T-helper 2 cell treated with Interferon-gamma antibody and Interleukin-4, amounts not matched to agents 100 ng/mL and 5 ng/mL, for 36 hours (primary cell): ENCODE results near the gene CADM4. TPM values are rescaled to one million over a fixed set of nuclear protein-coding genes. Genes with fewer than 3 reads are reported as not detected.
"Not testable (repeated sequence)": the region's sequence is repeated elsewhere in the genome, so short reads cannot be mapped to it uniquely, and the experiment has no call there.

Experiments
- intact Hi-C: fragments of 100-400 bp; cut with micrococcal nuclease; formaldehyde crosslinking; loops from one replicate; pipeline ENCODE4 v1.15.1; 2023
- total RNA-seq: library from RNA; stranded (reverse); gene quantifications from 2 replicates; pipeline ENCODE4 v1.2.3, GENCODE V29; 2022

Gene CADM4
- total RNA-seq, 1 donor from 2014 or later = 0.16 TPM

DNA sequence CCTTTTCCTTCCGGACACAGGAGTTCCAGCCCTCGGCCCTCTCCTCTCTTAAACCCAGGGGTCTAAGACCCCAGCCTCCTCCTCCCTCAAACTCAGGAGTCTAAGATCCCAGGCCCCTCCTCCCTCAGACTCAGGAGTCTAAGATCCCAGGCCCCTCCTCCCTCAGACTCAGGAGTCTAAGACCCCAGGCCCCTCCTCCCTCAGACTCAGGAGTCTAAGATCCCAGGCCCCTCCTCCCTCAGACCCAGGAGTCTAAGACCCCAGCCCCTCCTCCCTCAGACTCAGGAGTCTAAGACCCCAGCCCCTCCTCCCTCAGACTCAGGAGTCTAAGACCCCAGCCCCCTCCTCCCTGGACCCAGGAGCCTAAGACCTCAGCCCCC, 4.1 kb downstream of the CADM4 start:
- intact Hi-C loops = not testable (repeated sequence)

- intact Hi-C loops = no loop called here
Observed at GRCh38 chr19:43634872-43635560, 4.6 kb downstream of the CADM4 start.

DNA sequence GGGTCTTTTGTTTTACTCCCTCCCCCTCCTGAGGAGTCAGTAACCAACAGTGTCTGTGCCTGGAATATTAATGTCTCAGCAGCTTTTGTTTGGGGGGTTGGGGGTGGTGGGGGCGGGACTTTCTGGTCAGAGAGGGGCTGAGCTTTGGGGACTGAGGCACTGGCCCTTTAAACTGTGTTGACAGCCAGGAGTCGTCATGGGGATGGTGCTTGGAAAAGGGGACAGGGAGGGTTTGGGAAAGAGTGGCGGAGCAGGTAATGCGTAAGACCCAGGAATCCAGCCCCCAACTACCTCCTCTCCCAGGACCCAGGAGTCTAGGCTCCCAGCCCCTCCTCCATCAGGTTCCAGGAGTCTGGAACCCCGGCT, 5.2 kb downstream of the CADM4 start:
- intact Hi-C loops = no loop called here

- intact Hi-C loops = no loop called here
Observed at GRCh38 chr19:43634068-43634467, 5.6 kb downstream of the CADM4 start.

- intact Hi-C loops = no loop called here
Observed at GRCh38 chr19:43633520-43633919, 6.1 kb downstream of the CADM4 start.

DNA sequence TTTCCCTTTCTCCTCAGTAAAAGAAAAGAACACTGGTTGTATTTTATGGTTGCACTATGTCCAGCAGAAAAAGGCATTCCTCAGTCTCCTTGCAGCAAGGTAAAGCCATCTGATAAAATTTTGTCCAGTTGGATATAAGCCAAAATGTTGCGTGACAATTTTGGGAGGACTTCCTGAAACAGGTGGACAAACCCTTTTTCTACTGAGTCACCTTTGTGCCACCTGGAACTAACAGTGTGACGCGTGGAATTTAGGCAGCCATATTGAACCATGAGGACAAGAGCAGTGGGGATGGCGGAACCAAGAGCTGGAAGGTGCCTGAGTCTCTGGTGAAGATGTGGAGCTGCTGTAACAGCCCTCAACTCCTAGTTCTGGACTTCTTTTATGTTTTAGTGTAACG, 8.2 kb downstream of the CADM4 start:
- intact Hi-C loops = no loop called here

- intact Hi-C loops = no loop called here
Observed at GRCh38 chr19:43628646-43629326, 10.9 kb downstream of the CADM4 start.

DNA sequence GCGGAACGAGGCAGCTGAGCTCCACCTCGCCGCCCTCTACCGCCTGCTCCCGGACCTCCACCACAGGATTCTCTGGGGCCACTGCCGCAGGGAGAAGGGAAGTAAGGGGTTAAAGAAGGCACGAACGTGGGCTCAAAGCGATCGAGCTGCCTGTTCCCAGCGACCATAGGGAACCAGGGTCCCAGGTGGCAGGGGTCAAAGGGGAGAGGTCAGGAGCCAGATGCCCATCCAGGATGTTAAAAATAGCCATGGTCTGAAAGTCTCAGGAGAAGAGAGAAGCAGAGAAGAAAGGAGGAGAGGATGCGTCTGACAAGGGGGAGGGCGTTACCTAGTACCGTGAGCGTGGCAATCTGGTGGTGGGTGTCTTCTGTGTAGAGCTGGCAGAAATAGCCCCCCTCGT, 12.8 kb downstream of the CADM4 start:
- intact Hi-C loops = no loop called here

DNA sequence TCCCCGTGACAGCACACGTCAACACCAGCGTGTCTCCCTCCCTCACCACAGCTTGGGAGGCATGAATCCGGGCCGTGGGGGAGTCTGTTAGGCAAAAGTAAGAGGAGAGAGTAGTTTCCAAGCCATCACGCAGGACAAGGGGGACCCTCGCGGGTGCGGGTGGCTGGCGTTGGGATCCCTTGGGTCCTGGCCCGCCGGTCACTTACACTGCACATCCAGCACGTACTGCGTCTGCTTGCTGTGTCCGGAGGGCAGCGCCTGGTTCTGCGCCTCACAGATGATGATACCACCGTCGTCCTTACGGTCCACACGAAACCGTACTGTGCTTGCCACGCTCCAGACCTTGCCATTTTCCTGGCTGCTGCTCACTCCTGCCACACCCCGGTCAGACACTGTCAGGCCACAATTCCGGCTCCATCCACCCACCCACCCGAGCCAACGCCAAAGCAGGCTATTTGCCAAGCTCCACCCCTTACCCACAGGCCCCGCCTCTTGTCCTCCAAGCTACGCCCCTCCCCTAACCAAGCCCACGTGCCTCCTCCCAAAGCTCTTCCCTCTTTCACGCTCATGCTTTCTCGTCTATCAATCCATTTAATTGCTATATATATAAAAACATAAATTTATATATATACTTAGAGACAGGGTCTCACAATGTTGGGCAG, 13.6 kb downstream of the CADM4 start:
- intact Hi-C loops = no loop called here

DNA sequence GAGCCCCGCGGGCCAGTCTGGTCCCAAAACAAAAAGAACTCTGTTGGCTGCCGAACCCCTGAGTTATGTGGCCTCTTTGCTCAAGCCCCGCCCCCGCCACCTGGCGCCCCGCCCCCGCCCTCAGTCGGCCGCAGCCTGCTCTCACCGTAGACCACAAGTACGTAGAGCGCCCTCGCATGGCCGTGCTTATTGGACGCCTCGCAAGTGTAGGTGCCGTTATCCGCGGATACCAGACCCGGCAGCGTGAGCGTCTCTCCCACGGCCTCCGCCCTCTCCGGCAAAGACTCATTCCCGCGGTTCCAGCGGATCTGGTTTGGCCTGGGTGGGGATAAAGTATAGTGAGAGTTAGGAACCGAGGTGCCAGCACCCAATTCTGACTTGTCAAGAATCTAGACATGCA, 14.7 kb downstream of the CADM4 start:
- intact Hi-C loops = no loop called here

- intact Hi-C loops = no loop called here
Observed at GRCh38 chr19:43623889-43624670, 15.6 kb downstream of the CADM4 start.

- intact Hi-C loops = no loop called here
Observed at GRCh38 chr19:43622956-43623355, 16.7 kb downstream of the CADM4 start.

GRCh38 chr19:43622070-43622469, 17.6 kb downstream of the CADM4 start:
- intact Hi-C loops = no loop called here

- intact Hi-C loops = no loop called here
Observed at GRCh38 chr19:43620061-43621001, 19.3 kb downstream of the CADM4 start.

DNA sequence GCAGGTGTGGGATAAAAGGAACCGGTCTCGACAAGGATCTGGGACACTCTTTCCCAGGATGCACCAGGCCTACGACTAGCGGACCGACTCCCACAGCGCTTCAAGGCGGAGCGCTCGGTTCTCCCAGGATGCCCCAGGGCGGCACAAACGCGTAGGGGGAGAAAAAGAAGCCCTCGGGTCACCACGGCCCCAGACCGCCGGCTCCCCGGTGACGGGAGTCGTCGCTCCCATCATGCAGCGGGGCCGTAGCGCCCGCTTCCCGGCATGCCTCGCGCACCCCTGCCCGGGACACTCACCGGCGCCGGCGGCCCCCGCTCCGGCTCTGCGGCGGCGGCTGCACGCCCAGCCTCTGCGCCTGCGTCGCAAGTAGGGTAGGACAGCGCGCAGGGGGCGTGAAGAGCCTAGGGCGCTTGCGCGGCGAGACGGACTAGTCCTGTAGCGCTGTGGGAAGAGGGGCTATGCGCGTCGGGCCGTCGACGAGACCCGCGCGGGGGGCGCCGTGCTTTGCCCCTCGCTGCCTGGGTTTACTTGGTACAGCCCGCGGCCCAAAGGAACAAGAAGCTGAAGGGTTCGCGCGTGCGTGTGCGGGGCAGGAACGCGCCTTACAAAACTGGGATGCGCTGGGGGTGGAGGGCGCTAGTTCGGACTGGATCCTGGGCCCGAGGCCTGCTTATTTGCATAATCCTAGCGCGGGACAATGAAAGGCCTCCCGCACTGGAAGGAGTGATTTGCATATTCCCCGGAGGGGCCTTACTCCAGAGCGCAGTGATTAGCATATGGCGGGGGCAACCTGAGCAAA, 20.2 kb downstream of the CADM4 start, which contains the start of gene ZNF428:
Gene ZNF428 (minus strand): TSS at position 368 of the 799 bp plus-strand sequence. CDS start 5,325 bp downstream, outside the sequence.
- intact Hi-C loops = loop anchor here (1.0 to 2.0 kb wide), 4 partner anchors 19 to 49 kb away; partner anchors contain the start of genes CADM4, IRGQ, PINLYP and XRCC1

- intact Hi-C loops = loop anchor here (1.0 to 2.0 kb wide), 4 partner anchors 20 to 49 kb away; partner anchors contain the start of genes CADM4, IRGQ, PINLYP and XRCC1
Observed at GRCh38 chr19:43618921-43619261, 20.8 kb downstream of the CADM4 start.

GRCh38 chr19:43616954-43617353, 22.7 kb downstream of the CADM4 start:
- intact Hi-C loops = no loop called here

DNA sequence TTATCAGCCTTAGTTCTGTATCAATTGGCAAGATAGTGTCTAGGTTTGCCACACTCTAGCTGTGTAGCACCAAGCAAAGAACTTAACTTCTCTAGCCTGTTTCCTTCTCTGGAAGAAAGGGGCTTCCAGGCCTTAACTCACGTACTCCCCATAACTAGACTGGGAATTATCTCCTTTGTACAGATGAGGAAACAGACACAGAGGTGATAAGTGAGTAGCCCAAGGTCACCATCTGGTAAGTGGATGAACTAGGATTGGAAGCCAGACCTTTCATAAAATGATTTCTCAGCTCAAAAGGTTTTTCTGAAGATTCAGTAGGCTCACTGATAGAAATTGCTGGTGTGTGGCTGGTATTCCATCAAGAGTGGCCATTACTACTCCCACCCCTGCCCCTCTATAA, 23.3 kb downstream of the CADM4 start:
- intact Hi-C loops = no loop called here

DNA sequence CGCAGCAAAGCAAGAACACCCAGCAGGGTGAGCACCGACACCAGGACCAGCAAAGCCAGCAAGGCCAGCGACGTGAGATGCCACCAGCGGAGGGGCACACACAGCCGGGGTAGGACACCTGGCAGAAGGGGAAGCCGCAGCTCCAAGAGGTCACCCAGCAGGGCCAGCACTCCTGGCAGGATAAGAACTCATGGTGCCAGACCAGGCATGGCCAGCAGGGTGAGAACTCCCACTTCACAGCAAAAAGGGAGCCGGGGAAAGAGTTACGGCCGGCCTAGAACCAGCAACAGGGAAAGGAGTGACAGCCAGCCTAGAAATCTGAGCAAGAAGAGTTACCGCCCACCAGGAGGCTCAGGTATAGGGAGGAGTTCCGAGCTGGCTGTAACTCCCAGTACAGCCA, 27.3 kb downstream of the CADM4 start:
- intact Hi-C loops = no loop called here

DNA sequence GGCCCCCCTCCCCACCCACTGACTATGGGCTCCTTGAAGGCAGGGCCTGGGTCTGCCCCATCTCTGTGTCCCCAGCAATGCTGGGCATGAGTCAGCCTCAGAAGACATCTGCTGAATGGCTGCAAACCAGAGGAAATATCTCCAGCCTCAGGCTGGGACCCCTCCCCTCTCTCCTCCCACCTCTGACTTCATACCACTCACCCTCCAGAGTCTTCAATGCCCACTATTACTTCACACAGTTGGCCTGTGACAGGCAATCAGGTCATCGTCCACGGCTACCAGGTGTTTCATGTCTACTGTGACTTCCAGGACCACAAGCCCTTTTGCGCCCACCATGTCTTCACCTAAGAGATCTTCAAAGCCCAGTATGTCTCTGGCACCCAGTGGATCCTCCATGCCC, 27.9 kb downstream of the CADM4 start, which contains the start of gene SRRM5:
Gene SRRM5 (plus strand): TSS at position 301 of the 400 bp plus-strand sequence. CDS start 34 bp downstream, at position 335.
- intact Hi-C loops = no loop called here
